GM19397 (cell line): ENCODE data around the gene FAT4.
A peak's percentile ranks its signal among the peaks of the same experiment; 100 is the strongest.

Experiments
- ATAC-seq: cut with Tn5 transposase; IDR thresholded peaks from one replicate; pipeline ENCODE4 v1.9.1; 2021; ENCODE audit warnings: mild to moderate bottlenecking, moderate library complexity; ENCODE audit not compliant: unreplicated experiment

Gene FAT4, protein sequence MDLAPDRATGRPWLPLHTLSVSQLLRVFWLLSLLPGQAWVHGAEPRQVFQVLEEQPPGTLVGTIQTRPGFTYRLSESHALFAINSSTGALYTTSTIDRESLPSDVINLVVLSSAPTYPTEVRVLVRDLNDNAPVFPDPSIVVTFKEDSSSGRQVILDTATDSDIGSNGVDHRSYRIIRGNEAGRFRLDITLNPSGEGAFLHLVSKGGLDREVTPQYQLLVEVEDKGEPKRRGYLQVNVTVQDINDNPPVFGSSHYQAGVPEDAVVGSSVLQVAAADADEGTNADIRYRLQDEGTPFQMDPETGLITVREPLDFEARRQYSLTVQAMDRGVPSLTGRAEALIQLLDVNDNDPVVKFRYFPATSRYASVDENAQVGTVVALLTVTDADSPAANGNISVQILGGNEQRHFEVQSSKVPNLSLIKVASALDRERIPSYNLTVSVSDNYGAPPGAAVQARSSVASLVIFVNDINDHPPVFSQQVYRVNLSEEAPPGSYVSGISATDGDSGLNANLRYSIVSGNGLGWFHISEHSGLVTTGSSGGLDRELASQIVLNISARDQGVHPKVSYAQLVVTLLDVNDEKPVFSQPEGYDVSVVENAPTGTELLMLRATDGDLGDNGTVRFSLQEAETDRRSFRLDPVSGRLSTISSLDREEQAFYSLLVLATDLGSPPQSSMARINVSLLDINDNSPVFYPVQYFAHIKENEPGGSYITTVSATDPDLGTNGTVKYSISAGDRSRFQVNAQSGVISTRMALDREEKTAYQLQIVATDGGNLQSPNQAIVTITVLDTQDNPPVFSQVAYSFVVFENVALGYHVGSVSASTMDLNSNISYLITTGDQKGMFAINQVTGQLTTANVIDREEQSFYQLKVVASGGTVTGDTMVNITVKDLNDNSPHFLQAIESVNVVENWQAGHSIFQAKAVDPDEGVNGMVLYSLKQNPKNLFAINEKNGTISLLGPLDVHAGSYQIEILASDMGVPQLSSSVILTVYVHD (N-terminal part only)

GRCh38 chr4:125314676-125315575, at the start of gene FAT4:
TSS of gene FAT4 (plus strand) at chr4:125314955. CDS start at chr4:125316412, 1,457 bp downstream.
- ATAC-seq = peak; percentile 83

DNA sequence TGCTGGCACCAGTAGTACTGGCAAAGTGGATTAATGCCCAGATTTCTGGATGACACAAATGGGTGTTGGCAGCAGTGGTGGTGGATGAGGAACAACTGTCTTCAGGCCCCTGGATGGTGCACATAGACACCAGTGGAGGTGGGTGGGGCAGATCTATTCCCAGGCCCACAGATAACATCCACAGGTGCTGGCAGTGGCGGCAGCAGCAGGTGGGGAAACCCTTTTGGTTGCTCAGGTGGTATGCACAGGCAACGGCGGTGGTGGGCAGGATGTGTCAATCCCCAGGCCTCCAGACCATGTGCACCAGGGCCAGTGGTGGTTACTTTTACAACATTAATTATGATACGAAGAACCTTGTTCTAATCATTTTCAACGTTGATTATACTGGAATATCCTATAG, 48.9 kb upstream of the FAT4 start:
- no peak for ATAC-seq

- ATAC-seq = no peak
Measured at GRCh38 chr4:125266901-125267604, 47.7 kb upstream of the FAT4 start.

- no peak for ATAC-seq
Measured at GRCh38 chr4:125267630-125268029, 47.1 kb upstream of the FAT4 start.

DNA sequence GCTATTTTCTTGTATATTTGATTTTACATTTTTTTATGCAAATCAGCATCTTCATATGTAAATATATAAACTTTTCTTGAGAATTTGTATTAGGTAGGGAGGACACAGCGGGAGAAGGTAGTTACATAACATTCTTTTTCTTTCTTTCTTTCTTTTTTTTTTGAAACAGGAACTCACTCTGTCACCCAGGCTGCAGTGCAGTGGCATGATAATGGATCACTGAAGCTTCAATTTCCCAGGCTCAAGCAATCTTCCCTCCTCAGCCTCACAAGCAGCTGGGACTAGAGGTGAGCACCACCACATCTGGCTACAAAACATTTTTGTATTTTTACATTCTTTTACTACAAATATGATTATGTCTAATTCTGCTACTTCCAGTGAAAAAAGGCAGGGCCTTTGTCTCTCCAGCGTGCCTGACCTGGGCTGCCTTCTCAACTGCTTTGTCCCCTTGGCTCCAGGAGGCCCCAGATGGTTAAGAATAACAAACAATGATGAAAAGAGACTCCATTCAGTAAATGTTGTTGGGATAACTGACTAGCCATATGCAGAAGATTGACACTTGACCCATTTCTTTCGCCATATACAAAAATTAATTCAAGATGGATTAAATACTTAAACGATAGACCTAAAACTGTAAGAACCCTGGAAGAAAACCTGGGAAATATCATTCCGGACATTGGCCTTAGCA, 46.5 kb upstream of the FAT4 start:
- ATAC-seq = no peak

DNA sequence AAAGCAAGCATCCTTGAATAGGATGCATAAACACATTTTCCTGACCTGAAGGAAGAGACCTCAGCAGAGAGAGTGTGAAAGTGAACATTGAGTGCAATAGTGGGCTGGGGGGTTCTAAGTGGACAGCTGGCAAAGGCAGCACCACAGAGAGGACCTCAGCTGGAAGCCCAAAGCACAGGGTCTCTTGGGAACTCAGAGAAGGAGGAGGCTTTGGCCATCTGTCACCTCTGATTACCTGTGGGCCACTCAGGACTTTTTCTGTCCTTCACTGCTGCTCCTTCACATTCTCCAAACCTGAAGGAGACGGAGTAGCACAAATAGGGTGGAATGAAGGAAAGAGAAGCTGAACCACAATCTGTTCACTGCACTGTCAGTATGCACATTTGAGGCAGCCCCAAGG, 37.9 kb upstream of the FAT4 start:
- ATAC-seq = no peak

GRCh38 chr4:125277790-125278189, 37.0 kb upstream of the FAT4 start:
- ATAC-seq = no peak

DNA sequence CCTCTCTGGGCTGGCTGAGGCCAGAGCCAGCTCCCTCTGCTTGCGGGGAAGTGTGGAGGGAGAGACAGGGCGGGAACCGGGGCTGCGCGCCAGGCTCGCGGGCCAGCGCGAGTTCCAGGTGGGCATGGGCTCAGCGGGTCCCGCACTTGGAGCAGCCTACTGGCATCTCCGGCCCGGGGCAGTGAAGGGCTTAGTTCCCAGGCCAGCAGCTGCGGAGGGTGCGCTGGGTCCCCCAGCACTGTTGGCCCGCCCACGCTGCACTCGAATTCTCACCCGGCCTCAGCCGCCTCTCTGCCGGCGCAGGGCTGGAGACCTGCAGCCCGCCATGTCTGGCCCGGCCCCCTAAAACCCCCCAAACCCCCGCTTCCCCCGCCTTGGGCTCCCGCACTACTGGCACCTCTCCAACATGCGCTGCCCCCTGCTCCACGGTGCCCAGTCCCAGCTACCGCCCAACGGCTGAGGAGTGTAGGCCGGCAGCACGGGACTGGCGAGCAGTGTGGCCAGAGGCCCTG, 33.8 kb upstream of the FAT4 start:
- no peak for ATAC-seq

GRCh38 chr4:125283707-125284279, 31.0 kb upstream of the FAT4 start:
- peak; percentile 47 for ATAC-seq

- ATAC-seq = no peak
Measured at GRCh38 chr4:125297116-125297515, 17.6 kb upstream of the FAT4 start.

DNA sequence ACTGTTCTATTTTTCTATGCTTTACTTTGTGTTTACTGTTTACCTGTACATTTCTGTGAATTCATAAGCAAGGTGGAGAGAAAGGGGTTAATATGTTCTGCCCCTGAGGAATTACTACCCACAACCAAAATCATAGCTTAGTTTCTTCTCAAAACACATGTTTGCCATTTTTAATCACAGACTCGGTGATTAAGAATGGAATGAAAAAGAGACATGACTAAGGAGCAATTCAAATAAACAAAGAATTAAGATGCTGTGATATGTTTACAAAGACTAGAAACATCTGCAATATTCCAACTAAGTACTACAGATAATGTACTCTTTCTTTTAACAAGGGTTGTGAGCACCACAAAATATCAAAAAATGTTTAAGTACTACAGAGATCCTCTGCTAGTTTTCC, 11.7 kb upstream of the FAT4 start:
- no peak for ATAC-seq

- no peak for ATAC-seq
Measured at GRCh38 chr4:125303821-125304220, 10.9 kb upstream of the FAT4 start.

- no peak for ATAC-seq
Measured at GRCh38 chr4:125306112-125306511, 8.6 kb upstream of the FAT4 start.

- ATAC-seq = no peak
Measured at GRCh38 chr4:125306533-125306932, 8.2 kb upstream of the FAT4 start.

GRCh38 chr4:125311503-125311902, 3.3 kb upstream of the FAT4 start:
- no peak for ATAC-seq

DNA sequence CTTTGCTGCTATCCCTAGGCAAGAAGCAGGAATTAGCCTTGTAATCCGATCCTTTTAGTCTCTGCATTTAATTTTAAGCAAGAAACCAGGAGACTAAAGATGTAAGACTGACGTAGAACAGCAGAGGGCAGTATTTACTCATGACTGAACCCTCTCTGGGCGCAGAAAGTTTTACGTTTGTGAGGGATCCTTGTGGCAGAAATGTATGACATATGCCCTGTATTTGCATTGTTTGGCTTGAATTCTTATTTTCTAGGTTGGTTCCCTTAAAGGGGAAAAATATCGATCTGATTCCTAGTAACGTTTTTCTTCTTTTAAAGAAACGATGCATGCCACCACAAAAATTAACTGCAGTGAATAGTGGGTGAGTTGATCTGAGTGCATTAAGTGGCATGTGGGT, 1.3 kb upstream of the FAT4 start:
- ATAC-seq = peak; percentile 32

- no peak for ATAC-seq
Measured at GRCh38 chr4:125313989-125314667, 627 bp upstream of the FAT4 start.
